Upper lobe of right lung (tissue), 1 donor: ENCODE measurements around the gene PTPRH. TPM values are rescaled to one million over a fixed set of nuclear protein-coding genes. Genes with fewer than 3 reads are reported as not detected.

Source experiments
- ATAC-seq: fragments of 200-7000 bp; cut with Tn5 transposase; one replicate; pipeline ENCODE4 v1.9.1; 2020; ENCODE audit warnings: mild to moderate bottlenecking, moderate library complexity
- DNase-seq: peaks from one replicate; pipeline ENCODE4 v3.0.0-alpha.2; 2020
- H3K27ac ChIP-seq: fragments of 200-600 bp; one replicate; pipeline ENCODE4 v1.8.0; 2022
- H3K27me3 ChIP-seq: fragments of 200-600 bp; one replicate; pipeline ENCODE4 v1.8.0; 2022; ENCODE audit warnings: mild to moderate bottlenecking
- H3K36me3 ChIP-seq: fragments of 200-600 bp; one replicate; pipeline ENCODE4 v1.8.0; 2022
- H3K4me1 ChIP-seq: fragments of 200-600 bp; one replicate; pipeline ENCODE4 v1.8.0; 2022
- H3K4me3 ChIP-seq: fragments of 200-600 bp; one replicate; pipeline ENCODE4 v1.8.0; 2022; ENCODE audit warnings: mild to moderate bottlenecking
- H3K9me3 ChIP-seq: fragments of 200-600 bp; one replicate; pipeline ENCODE4 v1.8.0; 2022
- intact Hi-C: fragments of 100-400 bp; cut with DNase I; formaldehyde crosslinking; loops from one replicate; pipeline ENCODE4 v1.11.0; 2022
- total RNA-seq: library from RNA; stranded (reverse); fragmentation: NEBNext Ultra II Directional; extraction: Animal tissue kit (Norgen Biotek cat#: 25700); gene quantifications from one replicate; pipeline ENCODE4 v1.2.1, GENCODE V29; 2021
- TF ChIP-seq, protein P1 (sequence below): fragments of 200-600 bp; IDR thresholded peaks from one replicate; pipeline ENCODE4 v1.8.0; 2022; ENCODE audit warnings: antibody characterized with exemption
- donor health status: DM: no; HTN: yes; CAD: no; lungs with severe emphysema.

PTPRH gene
- total RNA-seq, 1 donor from 2014 or later, result not detected

DNA sequence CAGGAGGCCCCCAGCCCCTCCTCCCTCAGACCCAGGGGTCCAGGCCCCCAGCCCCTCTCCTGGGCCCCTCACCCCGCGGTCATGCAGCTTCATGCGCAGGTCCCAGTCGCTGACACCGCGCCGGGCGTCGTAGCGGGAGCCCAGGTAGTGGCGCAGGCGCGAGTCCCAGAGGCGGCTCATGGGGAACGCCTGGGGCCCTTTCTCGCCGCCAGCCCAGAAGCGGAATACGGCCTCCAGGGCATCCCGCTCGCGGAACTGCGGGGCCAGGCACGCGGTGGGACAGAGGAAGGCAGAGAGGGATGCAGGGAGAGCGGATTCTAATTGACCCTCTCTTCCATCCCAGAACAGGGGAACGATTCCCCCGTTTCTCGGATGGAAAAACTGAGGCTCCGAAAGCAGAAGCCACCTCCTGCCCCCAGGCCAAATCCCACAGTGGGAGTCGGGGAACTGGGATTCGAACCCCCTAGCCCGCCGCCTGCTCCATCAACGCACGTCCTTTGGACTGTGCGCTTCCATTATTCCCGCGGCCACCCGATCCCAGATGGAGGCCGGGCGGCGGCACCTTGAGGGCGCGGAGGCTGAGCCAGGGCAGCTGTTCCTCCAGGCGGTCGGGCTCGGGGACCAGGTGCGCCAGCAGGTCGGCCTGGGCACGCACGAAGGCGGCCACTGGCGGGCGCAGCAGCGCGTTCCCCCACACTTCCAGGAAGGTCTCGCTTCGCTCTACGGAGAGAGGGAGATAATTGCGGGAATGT, 47.6 kb downstream of the PTPRH start:
- Histone ChIP-seq H3K27ac (no peak overlapping the region), H3K27me3 (peaks cover 68% of the 10 kb centered on the region), H3K9me3 (no peaks in the 10 kb centered on the region), H3K36me3 (no peaks in the 10 kb centered on the region), H3K4me3 (no peak overlapping the region), H3K4me1 (no peaks in the 10 kb centered on the region)
- ATAC-seq (no peak), DNase-seq (no peak)
- TF ChIP-seq, protein P1, sequence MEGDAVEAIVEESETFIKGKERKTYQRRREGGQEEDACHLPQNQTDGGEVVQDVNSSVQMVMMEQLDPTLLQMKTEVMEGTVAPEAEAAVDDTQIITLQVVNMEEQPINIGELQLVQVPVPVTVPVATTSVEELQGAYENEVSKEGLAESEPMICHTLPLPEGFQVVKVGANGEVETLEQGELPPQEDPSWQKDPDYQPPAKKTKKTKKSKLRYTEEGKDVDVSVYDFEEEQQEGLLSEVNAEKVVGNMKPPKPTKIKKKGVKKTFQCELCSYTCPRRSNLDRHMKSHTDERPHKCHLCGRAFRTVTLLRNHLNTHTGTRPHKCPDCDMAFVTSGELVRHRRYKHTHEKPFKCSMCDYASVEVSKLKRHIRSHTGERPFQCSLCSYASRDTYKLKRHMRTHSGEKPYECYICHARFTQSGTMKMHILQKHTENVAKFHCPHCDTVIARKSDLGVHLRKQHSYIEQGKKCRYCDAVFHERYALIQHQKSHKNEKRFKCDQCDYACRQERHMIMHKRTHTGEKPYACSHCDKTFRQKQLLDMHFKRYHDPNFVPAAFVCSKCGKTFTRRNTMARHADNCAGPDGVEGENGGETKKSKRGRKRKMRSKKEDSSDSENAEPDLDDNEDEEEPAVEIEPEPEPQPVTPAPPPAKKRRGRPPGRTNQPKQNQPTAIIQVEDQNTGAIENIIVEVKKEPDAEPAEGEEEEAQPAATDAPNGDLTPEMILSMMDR, result no peak
- intact Hi-C loops, result no loop called here

DNA sequence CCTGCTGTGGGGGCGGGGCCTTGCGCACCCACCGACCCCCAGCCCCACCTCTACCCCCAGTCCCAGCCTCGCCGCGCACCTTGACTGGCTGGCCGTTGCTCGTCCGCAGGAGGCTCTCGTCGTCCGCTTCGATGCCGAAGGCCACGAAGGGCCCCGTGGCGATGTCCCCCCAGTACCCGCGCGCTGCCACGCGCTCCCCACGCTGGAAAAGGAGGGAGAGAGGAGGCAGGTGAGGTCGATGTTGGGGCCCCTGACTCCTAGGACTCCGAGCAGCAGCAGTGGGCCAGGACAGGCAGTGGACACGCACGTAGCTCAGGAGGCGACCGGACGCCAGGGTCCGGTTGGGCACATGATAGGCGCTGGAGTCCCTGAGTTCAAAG, 48.3 kb downstream of the PTPRH start:
- intact Hi-C loops, result no loop called here
- DNase-seq (no peak), ATAC-seq (no peak)
- TF ChIP-seq, protein P1, result no peak
- Histone ChIP-seq H3K4me1 (no peaks in the 10 kb centered on the region), H3K27me3 (peaks cover 70% of the 10 kb centered on the region), H3K9me3 (no peaks in the 10 kb centered on the region), H3K36me3 (no peaks in the 10 kb centered on the region), H3K4me3 (no peak overlapping the region), H3K27ac (no peak overlapping the region)

DNA sequence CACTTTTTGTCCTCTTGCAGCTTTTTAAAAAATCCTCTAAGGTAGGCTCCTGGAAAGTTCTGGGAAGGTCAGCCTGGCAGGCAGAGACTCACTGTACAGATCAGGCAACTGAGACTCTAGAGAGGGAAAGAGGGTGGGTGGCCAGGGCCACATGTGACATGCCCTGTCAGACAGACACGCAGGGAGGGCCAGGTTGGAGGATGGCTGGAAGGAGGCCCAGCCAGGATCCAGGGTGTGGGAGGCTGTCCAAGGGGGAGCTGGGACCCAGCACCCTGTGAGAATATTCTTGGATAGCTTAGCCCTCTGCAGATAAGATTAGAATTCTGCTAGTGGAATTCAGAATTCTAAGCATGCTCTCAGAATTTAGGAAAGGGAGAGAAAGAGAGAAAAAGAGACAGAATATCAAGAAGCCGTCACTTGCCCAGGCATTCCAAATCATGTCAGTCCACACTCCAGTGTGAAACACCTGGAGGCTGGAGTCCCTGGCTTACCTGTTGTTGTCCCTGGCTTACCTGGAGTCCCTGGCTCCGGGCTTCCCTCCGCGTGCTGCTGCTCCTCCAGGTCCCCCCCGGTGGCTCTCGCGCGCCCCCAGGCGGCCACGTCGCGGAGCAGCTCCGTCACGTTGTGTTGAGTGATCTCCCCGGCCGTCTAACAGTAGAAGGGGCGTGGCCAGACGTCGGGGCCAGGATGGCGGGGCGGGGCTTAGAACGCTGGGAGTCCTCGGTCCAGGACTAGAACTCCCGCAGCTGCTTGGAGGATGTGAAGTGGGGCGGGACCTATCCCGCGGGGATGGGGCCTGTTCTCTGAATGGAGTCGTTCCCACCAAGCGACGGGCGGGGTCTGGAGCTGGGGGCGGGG, 48.9 kb downstream of the PTPRH start:
- ATAC-seq (peak; percentile 96), DNase-seq (peak; percentile 95)
- TF ChIP-seq, protein P1, result peak; percentile 79
- no peaks in the 10 kb centered on the region for H3K36me3 ChIP-seq
- peaks cover 66% of the 10 kb centered on the region for H3K27me3 ChIP-seq
- H3K4me3 ChIP-seq, result no peak overlapping the region
- intact Hi-C loops, result no loop called here
- H3K4me1 ChIP-seq, result no peaks in the 10 kb centered on the region
- H3K9me3 ChIP-seq, result no peaks in the 10 kb centered on the region
- no peak overlapping the region for H3K27ac ChIP-seq

DNA sequence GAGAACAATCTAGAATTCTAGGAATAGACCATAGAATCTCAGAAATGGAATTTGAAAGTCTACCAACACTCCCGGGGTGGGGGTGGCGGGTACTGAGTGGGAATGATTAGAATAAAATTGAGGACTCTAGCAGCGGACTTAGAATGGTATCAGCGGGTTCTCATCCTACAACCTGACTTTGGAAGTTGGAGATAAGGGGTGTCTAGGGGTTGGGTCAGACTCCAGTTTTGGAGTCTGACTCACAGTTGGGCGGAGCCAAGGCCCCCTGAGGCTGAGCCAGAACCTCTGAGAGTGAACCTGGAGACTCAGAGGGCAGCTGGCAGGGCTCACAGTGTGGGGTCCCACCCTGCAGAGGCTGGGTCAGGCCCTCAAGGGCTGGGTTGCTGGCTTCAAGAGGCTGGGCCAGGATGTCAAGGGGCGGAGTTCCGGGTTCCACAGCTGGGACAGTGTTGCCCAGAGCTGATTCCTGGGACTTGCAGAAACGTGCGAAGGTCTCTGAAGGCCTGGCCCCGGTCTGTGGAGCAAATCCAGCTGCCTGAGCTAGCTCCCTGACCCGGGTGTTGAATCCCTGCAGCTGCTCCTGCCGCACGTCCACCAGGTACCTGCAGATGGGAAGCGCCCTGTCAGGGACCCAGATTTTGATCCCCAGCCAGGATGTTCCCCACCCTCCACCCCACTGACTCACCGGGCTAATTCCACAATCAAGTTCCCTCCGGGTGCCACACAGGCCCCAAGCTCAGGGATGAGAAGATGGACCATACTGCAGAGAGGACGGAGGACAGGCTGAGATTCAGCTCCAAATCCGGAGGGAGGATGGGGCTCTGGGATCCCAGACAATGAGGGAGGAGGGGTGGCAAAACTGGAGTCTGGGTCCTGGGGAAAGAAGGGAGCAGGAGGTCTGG, 50.2 kb downstream of the PTPRH start:
- ATAC-seq, result no peak

DNA sequence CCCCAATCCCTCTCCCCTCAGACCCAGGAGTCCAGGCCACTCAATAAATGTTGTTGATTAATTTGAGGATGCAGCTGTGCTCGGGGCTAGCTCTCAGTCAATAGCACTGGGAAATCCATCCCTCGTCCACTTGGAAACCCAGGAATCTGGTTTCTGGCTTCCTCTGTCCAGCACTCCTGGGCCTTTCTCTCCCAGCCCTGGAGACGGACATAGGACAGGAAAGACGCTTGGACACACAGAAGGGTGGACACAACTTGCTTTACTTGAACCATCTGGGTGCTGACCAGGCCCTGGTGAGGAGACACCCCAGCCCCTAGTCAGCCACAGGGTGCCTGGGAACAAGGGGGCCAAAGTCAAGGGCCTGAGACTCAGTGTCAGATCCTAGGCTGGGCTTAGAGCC, 50.9 kb downstream of the PTPRH start:
- H3K4me1 ChIP-seq, result no peaks in the 10 kb centered on the region
- H3K36me3 ChIP-seq, result no peaks in the 10 kb centered on the region
- DNase-seq (no peak), ATAC-seq (no peak)
- H3K27ac ChIP-seq, result no peak overlapping the region
- H3K9me3 ChIP-seq, result no peaks in the 10 kb centered on the region
- no peak overlapping the region for H3K4me3 ChIP-seq
- TF ChIP-seq, protein P1, result no peak
- intact Hi-C loops, result no loop called here
- H3K27me3 ChIP-seq, result peaks cover 51% of the 10 kb centered on the region

More for the DNA sequence above, 50.2 kb downstream of the PTPRH start:
- no peak overlapping the region for H3K4me3 ChIP-seq
- no peak for DNase-seq
- H3K36me3 ChIP-seq, result no peaks in the 10 kb centered on the region
- peaks cover 57% of the 10 kb centered on the region for H3K27me3 ChIP-seq
- TF ChIP-seq, protein P1, result no peak
- H3K9me3 ChIP-seq, result no peaks in the 10 kb centered on the region
- H3K4me1 ChIP-seq, result no peaks in the 10 kb centered on the region
- intact Hi-C loops, result no loop called here
- no peak overlapping the region for H3K27ac ChIP-seq
